ENCODE measurements around the gene ALDH7A1.

The ALDH7A1 gene

GRCh38 chr5:126615286-126615685 is 20.3 kb upstream of the ALDH7A1 start:
- Histone ChIP-seq H3K36me3 (ENCODE audit: low read depth) (peaks cover 91% of the 10 kb centered on the region), H3K27me3 (ENCODE audit: insufficient read depth, poor library complexity, severe bottlenecking) (no peaks in the 10 kb centered on the region), H3K9me3 (ENCODE audit: severe bottlenecking) (no peaks in the 10 kb centered on the region), H3K4me1 (ENCODE audit: insufficient read depth, poor library complexity, severe bottlenecking) (no peaks in the 10 kb centered on the region), H3K4me3 (ENCODE audit: severe bottlenecking) (no peak overlapping the region), H3K27ac (ENCODE audit: poor library complexity, severe bottlenecking) (no peak overlapping the region)
- TF ChIP-seq CTCF (IDR thresholded peaks at IDR 0.05; ENCODE audit: poor library complexity, severe bottlenecking) = no peak
- ATAC-seq (ENCODE audit: low read depth) (no peak), DNase-seq (ENCODE audit: low spot score) (no peak)

GRCh38 chr5:126613941-126614592 is 19.0 kb upstream of the ALDH7A1 start:
- ATAC-seq (ENCODE audit: low read depth) (no peak), DNase-seq (ENCODE audit: low spot score) (no peak)
- Histone ChIP-seq H3K27me3 (ENCODE audit: insufficient read depth, poor library complexity, severe bottlenecking) (no peaks in the 10 kb centered on the region), H3K27ac (ENCODE audit: poor library complexity, severe bottlenecking) (no peak overlapping the region), H3K4me3 (ENCODE audit: severe bottlenecking) (no peak overlapping the region), H3K4me1 (ENCODE audit: insufficient read depth, poor library complexity, severe bottlenecking) (no peaks in the 10 kb centered on the region), H3K36me3 (ENCODE audit: low read depth) (peaks cover 91% of the 10 kb centered on the region), H3K9me3 (ENCODE audit: severe bottlenecking) (no peaks in the 10 kb centered on the region)
- no peak for TF ChIP-seq CTCF (IDR thresholded peaks at IDR 0.05; ENCODE audit: poor library complexity, severe bottlenecking)

GRCh38 chr5:126610616-126611015 is 15.6 kb upstream of the ALDH7A1 start:
- Histone ChIP-seq H3K36me3 (ENCODE audit: low read depth) (peaks cover 93% of the 10 kb centered on the region), H3K27ac (ENCODE audit: poor library complexity, severe bottlenecking) (no peak overlapping the region), H3K9me3 (ENCODE audit: severe bottlenecking) (no peaks in the 10 kb centered on the region), H3K27me3 (ENCODE audit: insufficient read depth, poor library complexity, severe bottlenecking) (no peaks in the 10 kb centered on the region), H3K4me1 (ENCODE audit: insufficient read depth, poor library complexity, severe bottlenecking) (peaks cover 5% of the 10 kb centered on the region), H3K4me3 (ENCODE audit: severe bottlenecking) (no peak overlapping the region)
- ATAC-seq (ENCODE audit: low read depth) (no peak), DNase-seq (ENCODE audit: low spot score) (no peak)
- no peak for TF ChIP-seq CTCF (IDR thresholded peaks at IDR 0.05; ENCODE audit: poor library complexity, severe bottlenecking)

GRCh38 chr5:126610160-126610559 is 15.1 kb upstream of the ALDH7A1 start:
- Histone ChIP-seq H3K4me1 (ENCODE audit: insufficient read depth, poor library complexity, severe bottlenecking) (peaks cover 6% of the 10 kb centered on the region), H3K9me3 (ENCODE audit: severe bottlenecking) (no peaks in the 10 kb centered on the region), H3K4me3 (ENCODE audit: severe bottlenecking) (no peak overlapping the region), H3K27ac (ENCODE audit: poor library complexity, severe bottlenecking) (no peak overlapping the region), H3K36me3 (ENCODE audit: low read depth) (peaks cover 93% of the 10 kb centered on the region), H3K27me3 (ENCODE audit: insufficient read depth, poor library complexity, severe bottlenecking) (no peaks in the 10 kb centered on the region)
- DNase-seq (ENCODE audit: low spot score) (no peak), ATAC-seq (ENCODE audit: low read depth) (no peak)
- TF ChIP-seq CTCF (IDR thresholded peaks at IDR 0.05; ENCODE audit: poor library complexity, severe bottlenecking) = no peak

- H3K4me1 ChIP-seq (ENCODE audit: insufficient read depth, poor library complexity, severe bottlenecking) = peaks cover 14% of the 10 kb centered on the region
- DNase-seq (ENCODE audit: low spot score) (no peak), ATAC-seq (ENCODE audit: low read depth) (no peak)
- no peak overlapping the region for H3K27ac ChIP-seq (ENCODE audit: poor library complexity, severe bottlenecking)
- no peak overlapping the region for H3K4me3 ChIP-seq (ENCODE audit: severe bottlenecking)
- no peaks in the 10 kb centered on the region for H3K27me3 ChIP-seq (ENCODE audit: insufficient read depth, poor library complexity, severe bottlenecking)
- no peak for TF ChIP-seq CTCF (IDR thresholded peaks at IDR 0.05; ENCODE audit: poor library complexity, severe bottlenecking)
- H3K36me3 ChIP-seq (ENCODE audit: low read depth) = peaks cover 83% of the 10 kb centered on the region
- no peaks in the 10 kb centered on the region for H3K9me3 ChIP-seq (ENCODE audit: severe bottlenecking)
Observed at GRCh38 chr5:126605525-126605924, 10.5 kb upstream of the ALDH7A1 start.

Measured in RWPE2 (cell line).